Neural crest cell (in vitro differentiated cells): ENCODE data around the gene FOXD2. TPM values are rescaled to one million over a fixed set of nuclear protein-coding genes. Genes with fewer than 3 reads are reported as not detected.

ENCODE experiments used
- DNase-seq: peaks from one replicate; pipeline ENCODE4 v3.0.0; 2021; ENCODE audit warnings: low read depth, mixed read lengths, low spot score
- H3K27ac Mint-ChIP-seq: one replicate; pipeline ENCODE4 v1.8.0; 2021; ENCODE audit warnings: mild to moderate bottlenecking, mixed read lengths; ENCODE audit not compliant: unreplicated experiment
- H3K27me3 Mint-ChIP-seq: 2 replicates; pipeline ENCODE4 v1.8.0; 2021; ENCODE audit warnings: low read depth, mild to moderate bottlenecking, mixed read lengths
- H3K36me3 Mint-ChIP-seq: 2 replicates; pipeline ENCODE4 v1.8.0; 2021; ENCODE audit warnings: low read depth, mild to moderate bottlenecking, mixed read lengths
- H3K4me1 Mint-ChIP-seq: 2 replicates; pipeline ENCODE4 v1.8.0; 2021; ENCODE audit warnings: mixed read lengths
- H3K4me3 Mint-ChIP-seq: one replicate; pipeline ENCODE4 v1.8.0; 2021; ENCODE audit warnings: mild to moderate bottlenecking, mixed read lengths
- H3K9me3 Mint-ChIP-seq: 2 replicates; pipeline ENCODE4 v1.8.0; 2021; ENCODE audit warnings: mixed read lengths
- CTCF ChIP-seq: fragments of 200-600 bp; sonication (generic); conservative IDR thresholded peaks from 2 replicates; pipeline ENCODE4 v1.5.0; 2021; ENCODE audit warnings: antibody characterized with exemption, mild to moderate bottlenecking
- total RNA-seq: library from RNA; stranded (reverse); gene quantifications from 2 replicates; pipeline ENCODE4 v1.2.1, GENCODE V29; 2021

The FOXD2 gene
- total RNA-seq, 1 donor from 2014 or later = 17.3 TPM

- peaks cover 12% of the 10 kb centered on the region for H3K4me1 Mint-ChIP-seq
Measured at GRCh38 chr1:47441450-47442106, 3.7 kb downstream of the FOXD2 start.

GRCh38 chr1:47442202-47442601 is 4.4 kb downstream of the FOXD2 start:
- no peak for TF ChIP-seq CTCF
- Mint-ChIP-seq H3K27me3 (peaks cover 3% of the 10 kb centered on the region), H3K27ac (no peak overlapping the region), H3K36me3 (peaks cover 8% of the 10 kb centered on the region), H3K4me3 (no peak overlapping the region), H3K4me1 (peaks cover 14% of the 10 kb centered on the region), H3K9me3 (no peaks in the 10 kb centered on the region)
- no peak for DNase-seq

More at GRCh38 chr1:47441450-47442106, 3.7 kb downstream of the FOXD2 start:
- H3K36me3 Mint-ChIP-seq = peaks cover 5% of the 10 kb centered on the region
- H3K4me3 Mint-ChIP-seq = no peak overlapping the region
- peaks cover 8% of the 10 kb centered on the region for H3K27me3 Mint-ChIP-seq
- H3K27ac Mint-ChIP-seq = no peak overlapping the region
- DNase-seq = no peak
- H3K9me3 Mint-ChIP-seq = no peaks in the 10 kb centered on the region
- TF ChIP-seq CTCF = no peak

GRCh38 chr1:47442842-47443529 is 5.1 kb downstream of the FOXD2 start:
- DNase-seq = no peak
- Mint-ChIP-seq H3K4me3 (no peak overlapping the region), H3K9me3 (no peaks in the 10 kb centered on the region), H3K36me3 (peaks cover 8% of the 10 kb centered on the region), H3K27me3 (peaks cover 3% of the 10 kb centered on the region), H3K27ac (no peak overlapping the region), H3K4me1 (peaks cover 17% of the 10 kb centered on the region)
- no peak for TF ChIP-seq CTCF

- peaks cover 18% of the 10 kb centered on the region for H3K4me1 Mint-ChIP-seq
- DNase-seq = no peak
- H3K36me3 Mint-ChIP-seq = peaks cover 8% of the 10 kb centered on the region
- no peaks in the 10 kb centered on the region for H3K9me3 Mint-ChIP-seq
- no peaks in the 10 kb centered on the region for H3K27me3 Mint-ChIP-seq
- H3K27ac Mint-ChIP-seq = peak overlapping the region; percentile 47
- no peak for TF ChIP-seq CTCF
- H3K4me3 Mint-ChIP-seq = no peak overlapping the region
Measured at GRCh38 chr1:47443530-47444296, 5.9 kb downstream of the FOXD2 start.

GRCh38 chr1:47444297-47444561 is 6.4 kb downstream of the FOXD2 start:
- no peak overlapping the region for H3K4me3 Mint-ChIP-seq
- DNase-seq = no peak
- no peaks in the 10 kb centered on the region for H3K9me3 Mint-ChIP-seq
- H3K27ac Mint-ChIP-seq = peak overlapping the region; percentile 47
- H3K36me3 Mint-ChIP-seq = peaks cover 8% of the 10 kb centered on the region
- no peak for TF ChIP-seq CTCF
- peaks cover 23% of the 10 kb centered on the region for H3K4me1 Mint-ChIP-seq
- no peaks in the 10 kb centered on the region for H3K27me3 Mint-ChIP-seq
